HFFc6 (cell line): ENCODE data around the gene VCY1B. TPM values are rescaled to one million over a fixed set of nuclear protein-coding genes. Genes with fewer than 3 reads are reported as not detected.
"Not testable (repeated sequence)": the region's sequence is repeated elsewhere in the genome, so short reads cannot be mapped to it uniquely, and the experiment has no call there.

Experiments
- DNase-seq: peaks from one replicate; pipeline ENCODE4 v3.0.0-alpha.2; 2018
- H3K27ac Mint-ChIP-seq: 2 replicates; pipeline ENCODE4 v1.8.0; 2020; ENCODE audit warnings: mild to moderate bottlenecking, mixed read lengths
- H3K27me3 Mint-ChIP-seq: 2 replicates; pipeline ENCODE4 v1.8.0; 2021; ENCODE audit warnings: mild to moderate bottlenecking, moderate library complexity, mixed read lengths; ENCODE audit not compliant: insufficient read depth
- H3K36me3 Mint-ChIP-seq: 2 replicates; pipeline ENCODE4 v1.8.0; 2021; ENCODE audit warnings: low read depth, mixed read lengths
- H3K4me1 Mint-ChIP-seq: 2 replicates; pipeline ENCODE4 v1.8.0; 2020; ENCODE audit warnings: low read depth, mixed read lengths
- H3K4me3 Mint-ChIP-seq: 2 replicates; pipeline ENCODE4 v1.8.0; 2020; ENCODE audit warnings: mild to moderate bottlenecking, moderate library complexity, mixed read lengths
- H3K9me3 Mint-ChIP-seq: 2 replicates; pipeline ENCODE4 v1.8.0; 2020; ENCODE audit warnings: mild to moderate bottlenecking, mixed read lengths
- long read RNA-seq: library from polyadenylated mRNA; unstranded; transcript quantifications from one replicate; pipeline ENCODE4 v2.0.0, GENCODE V29; 2019
- total RNA-seq, 6 experiments: library from RNA; stranded (reverse); fragmentation: NEBNext Ultra II Directional; extraction: Animal tissue kit (Norgen Biotek cat#: 25700); gene quantifications; 2 replicates in 1 of 6; 3 replicates in 5 of 6; pipeline ENCODE4 v1.2.3, GENCODE V29; 2021
- TF ChIP-seq, protein P1 (sequence below): fragments of 200-600 bp; sonication (generic); IDR thresholded peaks from 2 replicates; pipeline ENCODE4 v1.5.0; 2021; ENCODE audit warnings: antibody characterized with exemption, mild to moderate bottlenecking

The VCY1B gene
- total RNA-seq, result not detected
- long read RNA-seq, result 0 reads

DNA sequence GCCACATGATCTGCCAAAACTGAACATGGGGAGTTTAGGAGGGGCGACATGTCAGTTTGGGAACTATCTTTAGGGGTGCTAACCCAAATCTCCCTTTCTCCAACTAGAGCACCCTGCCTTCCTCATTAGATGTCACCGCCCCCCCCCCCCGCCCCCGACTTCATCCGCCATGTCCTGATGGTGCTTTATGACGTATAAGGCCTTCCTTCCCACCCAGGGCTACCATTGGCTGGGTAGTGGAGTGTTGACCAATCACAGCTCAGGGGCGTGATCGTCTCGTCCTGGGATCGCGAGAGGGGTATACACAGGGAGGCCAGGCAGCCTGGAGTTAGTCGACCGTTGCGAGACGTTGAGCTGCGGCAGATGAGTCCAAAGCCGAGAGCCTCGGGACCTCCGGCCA, at the start of gene VCY1B:
TSS of gene VCY1B (plus strand) at position 301 of the 400 bp plus-strand sequence. CDS start at position 364, 63 bp downstream.
- H3K4me3 Mint-ChIP-seq, H3K27me3 Mint-ChIP-seq, H3K36me3 Mint-ChIP-seq, H3K9me3 Mint-ChIP-seq, H3K27ac Mint-ChIP-seq, H3K4me1 Mint-ChIP-seq, DNase-seq: not testable (repeated sequence)

GRCh38 chrY:14011916-14012315, 44.1 kb upstream of the VCY1B start:
- not testable (repeated sequence) for H3K9me3 Mint-ChIP-seq, H3K27ac Mint-ChIP-seq, H3K27me3 Mint-ChIP-seq, DNase-seq, H3K36me3 Mint-ChIP-seq, H3K4me3 Mint-ChIP-seq, H3K4me1 Mint-ChIP-seq

DNA sequence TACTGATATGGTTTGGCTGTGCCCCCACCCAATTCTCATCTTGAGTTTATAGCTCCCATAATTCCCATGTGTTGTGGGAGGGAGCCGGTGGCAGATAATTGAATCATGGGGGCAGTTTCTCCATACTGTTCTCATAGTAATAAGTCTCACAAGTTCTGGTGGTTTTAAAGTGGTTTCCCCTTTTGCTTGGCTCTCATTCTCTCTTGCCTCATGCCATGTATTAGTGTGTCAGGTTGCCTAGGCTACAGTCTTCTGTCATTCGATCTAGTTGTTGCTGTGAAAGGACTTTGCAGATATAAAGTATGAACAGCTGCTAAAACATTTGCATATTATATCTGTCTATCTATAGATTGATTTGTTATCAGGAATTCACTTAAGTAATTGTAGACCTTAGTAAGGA, 25.6 kb upstream of the VCY1B start:
- H3K36me3 Mint-ChIP-seq, H3K4me1 Mint-ChIP-seq, H3K27ac Mint-ChIP-seq, H3K4me3 Mint-ChIP-seq, H3K27me3 Mint-ChIP-seq, DNase-seq, H3K9me3 Mint-ChIP-seq: not testable (repeated sequence)

DNA sequence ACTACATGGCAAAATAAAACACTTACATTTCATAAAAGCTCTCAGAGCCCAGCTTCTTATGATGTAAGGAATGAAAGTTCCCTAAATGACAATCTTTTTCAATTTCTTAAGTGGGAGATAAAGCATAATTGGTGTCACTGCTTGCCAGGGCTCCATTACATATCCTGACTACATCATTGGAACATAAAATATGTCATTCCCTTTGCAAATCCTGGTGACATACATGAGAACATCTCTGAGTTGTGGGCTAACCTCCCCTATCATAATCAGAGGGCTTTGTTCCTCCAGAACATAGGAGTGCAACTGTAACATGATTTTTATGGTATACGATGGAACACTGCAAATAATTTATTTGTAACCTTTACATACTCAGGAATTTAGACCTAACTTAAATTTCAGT, 29.9 kb downstream of the VCY1B start:
- no peak overlapping the region for H3K27ac Mint-ChIP-seq
- TF ChIP-seq, protein P1, sequence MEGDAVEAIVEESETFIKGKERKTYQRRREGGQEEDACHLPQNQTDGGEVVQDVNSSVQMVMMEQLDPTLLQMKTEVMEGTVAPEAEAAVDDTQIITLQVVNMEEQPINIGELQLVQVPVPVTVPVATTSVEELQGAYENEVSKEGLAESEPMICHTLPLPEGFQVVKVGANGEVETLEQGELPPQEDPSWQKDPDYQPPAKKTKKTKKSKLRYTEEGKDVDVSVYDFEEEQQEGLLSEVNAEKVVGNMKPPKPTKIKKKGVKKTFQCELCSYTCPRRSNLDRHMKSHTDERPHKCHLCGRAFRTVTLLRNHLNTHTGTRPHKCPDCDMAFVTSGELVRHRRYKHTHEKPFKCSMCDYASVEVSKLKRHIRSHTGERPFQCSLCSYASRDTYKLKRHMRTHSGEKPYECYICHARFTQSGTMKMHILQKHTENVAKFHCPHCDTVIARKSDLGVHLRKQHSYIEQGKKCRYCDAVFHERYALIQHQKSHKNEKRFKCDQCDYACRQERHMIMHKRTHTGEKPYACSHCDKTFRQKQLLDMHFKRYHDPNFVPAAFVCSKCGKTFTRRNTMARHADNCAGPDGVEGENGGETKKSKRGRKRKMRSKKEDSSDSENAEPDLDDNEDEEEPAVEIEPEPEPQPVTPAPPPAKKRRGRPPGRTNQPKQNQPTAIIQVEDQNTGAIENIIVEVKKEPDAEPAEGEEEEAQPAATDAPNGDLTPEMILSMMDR, result no peak
- no peaks in the 10 kb centered on the region for H3K9me3 Mint-ChIP-seq

More for the DNA sequence above, 29.9 kb downstream of the VCY1B start:
- Mint-ChIP-seq H3K36me3 (no peaks in the 10 kb centered on the region), H3K4me1 (no peaks in the 10 kb centered on the region), H3K4me3 (no peak overlapping the region), H3K27me3 (no peaks in the 10 kb centered on the region)
- DNase-seq, result no peak

Other genes with a start within 250 kb of the VCY1B start
- gene VCY, start 69.8 kb upstream of the VCY1B start, total RNA-seq, result not detected